Measurements from ENCODE around the gene MRPL23. TPM values are rescaled to one million over a fixed set of nuclear protein-coding genes. Genes with fewer than 3 reads are reported as not detected.

Gene MRPL23
- total and polyA plus RNA-seq, 9 of the 15 experiments (the other 6 are each of a cell fraction or from before 2014, with no cell fraction given), result 0.44 to 109 (median 37.4) TPM

GRCh38 chr11:2004466-2004865, 57.3 kb downstream of the MRPL23 start (continued):
- TF ChIP-seq SLC30A9 (CRISPR knock-in tag; IDR thresholded peaks at IDR 0.05) (no peak), ETV5 (CRISPR knock-in tag; IDR thresholded peaks at IDR 0.05; ENCODE audit: low read depth) (no peak), GABPB1 (CRISPR knock-in tag; IDR thresholded peaks at IDR 0.05) (no peak), ID3 (CRISPR knock-in tag; IDR thresholded peaks at IDR 0.05) (no peak), ID3 (tag; IDR thresholded peaks at IDR 0.05) (no peak)

MicroRNAs within 50 kb of the gene (microRNA counts, 767-probe panel; counts per million panel counts)
- not detected for microRNA hsa-miR-675-5p

Small RNA genes lying within 50 kb of the gene (small RNA-seq; reads per million reads assigned to genes)
- gene RF01972 (not detected), gene RF01973 (not detected)

Other genes with a start within 250 kb of the MRPL23 start
Only the 7 nearest of the 11 such genes appear.
- 72.3 and 87.0 TPM in 2 replicates for gene CTSD, start 183.4 kb upstream of the MRPL23 start, total RNA-seq (2014; rRNA removed)
- 10.9 and 12.3 TPM in 2 replicates for gene CTSD, start 183.4 kb upstream of the MRPL23 start, total RNA-seq (2014; rRNA removed; fragmentation: Illumina TruSeq; extraction: Trizol)
- 40.9 and 42.3 TPM in 2 replicates for gene CTSD, start 183.4 kb upstream of the MRPL23 start, total RNA-seq (2015; rRNA removed; fragmentation: Illumina TruSeq; extraction: Trizol)
- 112 and 116 TPM in 2 replicates for gene CTSD, start 183.4 kb upstream of the MRPL23 start, total RNA-seq (2021)
- gene CTSD, start 183.4 kb upstream of the MRPL23 start, polyA plus RNA-seq (2011; rRNA removed), result 21.7 and 37.1 TPM in 2 replicates
- gene CTSD, start 183.4 kb upstream of the MRPL23 start, polyA plus RNA-seq (2014; fragmentation: Illumina TruSeq; extraction: Trizol), result 66.8 and 111 TPM in 2 replicates
- gene CTSD, start 183.4 kb upstream of the MRPL23 start, polyA plus RNA-seq (2014; fragmentation: Nextera tagmentation; extraction: Ambion mirVana), result 1 to 10 TPM; 1.0 to 3.7 TPM
- gene CTSD, start 183.4 kb upstream of the MRPL23 start, polyA plus RNA-seq (2014; rRNA removed), result 40.5 and 46.8 TPM in 2 replicates
- not detected in 2 replicates for gene SYT8, start 112.3 kb upstream of the MRPL23 start, total RNA-seq (2014; rRNA removed)
- not detected in 2 replicates for gene SYT8, start 112.3 kb upstream of the MRPL23 start, total RNA-seq (2014; rRNA removed; fragmentation: Illumina TruSeq; extraction: Trizol)
- gene SYT8, start 112.3 kb upstream of the MRPL23 start, total RNA-seq (2015; rRNA removed; fragmentation: Illumina TruSeq; extraction: Trizol), result not detected in 2 replicates
- not detected in 2 replicates for gene SYT8, start 112.3 kb upstream of the MRPL23 start, total RNA-seq (2021)
- not detected in 2 replicates for gene SYT8, start 112.3 kb upstream of the MRPL23 start, polyA plus RNA-seq (2011; rRNA removed)
- gene SYT8, start 112.3 kb upstream of the MRPL23 start, polyA plus RNA-seq (2014; fragmentation: Illumina TruSeq; extraction: Trizol), result not detected in 2 replicates
- not detected for gene SYT8, start 112.3 kb upstream of the MRPL23 start, polyA plus RNA-seq (2014; fragmentation: Nextera tagmentation; extraction: Ambion mirVana)
- not detected in 2 replicates for gene SYT8, start 112.3 kb upstream of the MRPL23 start, polyA plus RNA-seq (2014; rRNA removed)
- gene TNNI2, start 108.4 kb upstream of the MRPL23 start, total RNA-seq (2014; rRNA removed), result not detected in 2 replicates
- gene TNNI2, start 108.4 kb upstream of the MRPL23 start, total RNA-seq (2014; rRNA removed; fragmentation: Illumina TruSeq; extraction: Trizol), result not detected in 2 replicates
- not detected in 2 replicates for gene TNNI2, start 108.4 kb upstream of the MRPL23 start, total RNA-seq (2015; rRNA removed; fragmentation: Illumina TruSeq; extraction: Trizol)
- not detected in 2 replicates for gene TNNI2, start 108.4 kb upstream of the MRPL23 start, total RNA-seq (2021)
- not detected in 2 replicates for gene TNNI2, start 108.4 kb upstream of the MRPL23 start, polyA plus RNA-seq (2011; rRNA removed)
- not detected in 2 replicates for gene TNNI2, start 108.4 kb upstream of the MRPL23 start, polyA plus RNA-seq (2014; fragmentation: Illumina TruSeq; extraction: Trizol)
- not detected for gene TNNI2, start 108.4 kb upstream of the MRPL23 start, polyA plus RNA-seq (2014; fragmentation: Nextera tagmentation; extraction: Ambion mirVana)
- gene TNNI2, start 108.4 kb upstream of the MRPL23 start, polyA plus RNA-seq (2014; rRNA removed), result not detected in 2 replicates
- 0.08 and 1.2 TPM in 2 replicates for gene LSP1, start 94.2 kb upstream of the MRPL23 start, total RNA-seq (2014; rRNA removed)
- gene LSP1, start 94.2 kb upstream of the MRPL23 start, total RNA-seq (2014; rRNA removed; fragmentation: Illumina TruSeq; extraction: Trizol), result not detected in 2 replicates
- 0.65 TPM in 1 of 2 replicates, not detected in the other for gene LSP1, start 94.2 kb upstream of the MRPL23 start, total RNA-seq (2015; rRNA removed; fragmentation: Illumina TruSeq; extraction: Trizol)
- 0.73 and 1.1 TPM in 2 replicates for gene LSP1, start 94.2 kb upstream of the MRPL23 start, total RNA-seq (2021)
- 0.28 and 0.45 TPM in 2 replicates for gene LSP1, start 94.2 kb upstream of the MRPL23 start, polyA plus RNA-seq (2011; rRNA removed)
- 2.9 TPM in 1 of 2 replicates, not detected in the other for gene LSP1, start 94.2 kb upstream of the MRPL23 start, polyA plus RNA-seq (2014; fragmentation: Illumina TruSeq; extraction: Trizol)
- under 1 TPM in 1 of 2 experiments, not detected in 1; 0.38 TPM for gene LSP1, start 94.2 kb upstream of the MRPL23 start, polyA plus RNA-seq (2014; fragmentation: Nextera tagmentation; extraction: Ambion mirVana)
- gene LSP1, start 94.2 kb upstream of the MRPL23 start, polyA plus RNA-seq (2014; rRNA removed), result 0.08 TPM in 1 of 2 replicates, not detected in the other
- gene PRR33, start 55.4 kb upstream of the MRPL23 start, total RNA-seq (2014; rRNA removed), result not detected in 2 replicates
- gene PRR33, start 55.4 kb upstream of the MRPL23 start, total RNA-seq (2014; rRNA removed; fragmentation: Illumina TruSeq; extraction: Trizol), result not detected in 2 replicates
- not detected in 2 replicates for gene PRR33, start 55.4 kb upstream of the MRPL23 start, total RNA-seq (2015; rRNA removed; fragmentation: Illumina TruSeq; extraction: Trizol)
- gene PRR33, start 55.4 kb upstream of the MRPL23 start, total RNA-seq (2021), result not detected in 2 replicates
- not detected in 2 replicates for gene PRR33, start 55.4 kb upstream of the MRPL23 start, polyA plus RNA-seq (2011; rRNA removed)
- gene PRR33, start 55.4 kb upstream of the MRPL23 start, polyA plus RNA-seq (2014; fragmentation: Illumina TruSeq; extraction: Trizol), result not detected in 2 replicates
- not detected for gene PRR33, start 55.4 kb upstream of the MRPL23 start, polyA plus RNA-seq (2014; fragmentation: Nextera tagmentation; extraction: Ambion mirVana)
- gene PRR33, start 55.4 kb upstream of the MRPL23 start, polyA plus RNA-seq (2014; rRNA removed), result not detected in 2 replicates
- not detected in 2 replicates for gene TNNT3, start 27.6 kb upstream of the MRPL23 start, total RNA-seq (2014; rRNA removed)
- not detected in 2 replicates for gene TNNT3, start 27.6 kb upstream of the MRPL23 start, total RNA-seq (2014; rRNA removed; fragmentation: Illumina TruSeq; extraction: Trizol)
- not detected in 2 replicates for gene TNNT3, start 27.6 kb upstream of the MRPL23 start, total RNA-seq (2015; rRNA removed; fragmentation: Illumina TruSeq; extraction: Trizol)
- gene TNNT3, start 27.6 kb upstream of the MRPL23 start, total RNA-seq (2021), result not detected in 2 replicates
- 0.10 TPM in 1 of 2 replicates, not detected in the other for gene TNNT3, start 27.6 kb upstream of the MRPL23 start, polyA plus RNA-seq (2011; rRNA removed)
- gene TNNT3, start 27.6 kb upstream of the MRPL23 start, polyA plus RNA-seq (2014; fragmentation: Illumina TruSeq; extraction: Trizol), result not detected in 2 replicates
- not detected for gene TNNT3, start 27.6 kb upstream of the MRPL23 start, polyA plus RNA-seq (2014; fragmentation: Nextera tagmentation; extraction: Ambion mirVana)
- not detected in 2 replicates for gene TNNT3, start 27.6 kb upstream of the MRPL23 start, polyA plus RNA-seq (2014; rRNA removed)
- gene H19, start 50.5 kb downstream of the MRPL23 start, total RNA-seq (2014; rRNA removed), result 18.7 and 20.7 TPM in 2 replicates
- gene H19, start 50.5 kb downstream of the MRPL23 start, total RNA-seq (2014; rRNA removed; fragmentation: Illumina TruSeq; extraction: Trizol), result 4.0 and 5.8 TPM in 2 replicates
- gene H19, start 50.5 kb downstream of the MRPL23 start, total RNA-seq (2015; rRNA removed; fragmentation: Illumina TruSeq; extraction: Trizol), result 20.5 and 24.6 TPM in 2 replicates
- gene H19, start 50.5 kb downstream of the MRPL23 start, total RNA-seq (2021), result 10.0 and 15.6 TPM in 2 replicates
- gene H19, start 50.5 kb downstream of the MRPL23 start, polyA plus RNA-seq (2011; rRNA removed), result 220 and 682 TPM in 2 replicates
- 15.7 and 19.7 TPM in 2 replicates for gene H19, start 50.5 kb downstream of the MRPL23 start, polyA plus RNA-seq (2014; fragmentation: Illumina TruSeq; extraction: Trizol)
- gene H19, start 50.5 kb downstream of the MRPL23 start, polyA plus RNA-seq (2014; fragmentation: Nextera tagmentation; extraction: Ambion mirVana), result under 1 TPM; 0.13 to 0.63 TPM
- 13.0 and 18.2 TPM in 2 replicates for gene H19, start 50.5 kb downstream of the MRPL23 start, polyA plus RNA-seq (2014; rRNA removed)

Data from K562 (cell line).